Neural cell (in vitro differentiated cells): Measurements from ENCODE around the gene TIAL1. TPM values are rescaled to one million over a fixed set of nuclear protein-coding genes. Genes with fewer than 3 reads are reported as not detected.

ENCODE experiments used
- H2AFZ ChIP-seq: fragments of 200-600, 300-800 bp; sonication (generic), shearing (Covaris generic); 2 replicates; pipeline ENCODE4 v1.6.0; 2014; ENCODE audit warnings: low read depth, mild to moderate bottlenecking, antibody characterized with exemption, low read length, moderate library complexity
- H3F3A ChIP-seq: fragments of 200-600 bp; shearing (Covaris generic); 2 replicates; pipeline ENCODE4 v1.6.1; 2016; ENCODE audit warnings: mild to moderate bottlenecking, moderate library complexity, mixed read lengths, antibody characterized with exemption, low read length; ENCODE audit not compliant: insufficient read depth, poor library complexity, severe bottlenecking
- H3K27ac ChIP-seq: fragments of 200-600, 300-800 bp; sonication (generic), shearing (Covaris generic); 2 replicates; pipeline ENCODE4 v1.5.1; 2014; ENCODE audit warnings: mild to moderate bottlenecking, low read length, moderate library complexity
- H3K27me3 ChIP-seq: fragments of 300-800, 200-600 bp; sonication (generic), shearing (Covaris generic); 2 replicates; pipeline ENCODE4 v1.6.0; 2014; ENCODE audit warnings: mild to moderate bottlenecking, low read depth, low read length, moderate library complexity; ENCODE audit not compliant: insufficient read depth
- H3K36me3 ChIP-seq: fragments of 300-800, 200-600 bp; sonication (generic), shearing (Covaris generic); 2 replicates; pipeline ENCODE4 v1.5.1; 2014; ENCODE audit warnings: mild to moderate bottlenecking, antibody characterized with exemption, low read length, moderate library complexity; ENCODE audit not compliant: insufficient read depth
- H3K4me2 ChIP-seq: fragments of 300-800, 200-600 bp; sonication (generic), shearing (Covaris generic); 2 replicates; pipeline ENCODE4 v1.6.0; 2014; ENCODE audit warnings: mild to moderate bottlenecking, low read length
- H3K4me3 ChIP-seq: fragments of 300-800, 200-600 bp; sonication (generic), shearing (Covaris generic); 2 replicates; pipeline ENCODE4 v1.5.1; 2014; ENCODE audit warnings: mild to moderate bottlenecking, low read length, moderate library complexity
- H3K79me2 ChIP-seq: fragments of 200-600 bp; shearing (Covaris generic); replicated peaks from 2 replicates; pipeline ENCODE4 v1.6.0; 2014; ENCODE audit warnings: mild to moderate bottlenecking, low read length, moderate library complexity; ENCODE audit not compliant: insufficient read depth
- H3K9ac ChIP-seq: fragments of 300-800, 200-600 bp; sonication (generic), shearing (Covaris generic); 2 replicates; pipeline ENCODE4 v1.6.1; 2016; ENCODE audit warnings: mild to moderate bottlenecking, low read length, mixed read lengths
- H3K9me2 ChIP-seq: fragments of 200-600 bp; shearing (Covaris generic); 2 replicates; pipeline ENCODE4 v1.6.1; 2016; ENCODE audit warnings: mild to moderate bottlenecking, low read length, mixed read lengths; ENCODE audit not compliant: insufficient read depth
- H3K9me3 ChIP-seq: fragments of 200-600, 300-800 bp; sonication (generic), shearing (Covaris generic); 2 replicates; pipeline ENCODE4 v1.6.1; 2016; ENCODE audit warnings: mild to moderate bottlenecking, mixed run types, low read length, moderate library complexity, mixed read lengths
- H4K20me1 ChIP-seq: fragments of 200-600 bp; shearing (Covaris generic); 2 replicates; pipeline ENCODE4 v1.6.1; 2016; ENCODE audit warnings: mild to moderate bottlenecking, mixed run types; ENCODE audit not compliant: insufficient read depth
- CTCF ChIP-seq: fragments of 450-650 bp; IDR thresholded peaks from 2 replicates; pipeline ENCODE4 v1.5.1; 2014; ENCODE audit warnings: antibody characterized with exemption, mild to moderate bottlenecking, moderate library complexity; ENCODE audit not compliant: poor library complexity, severe bottlenecking
- EP300 ChIP-seq: fragments of 450-650 bp; conservative IDR thresholded peaks from 2 replicates; pipeline ENCODE4 v1.6.1; 2014; ENCODE audit warnings: antibody characterized with exemption, mild to moderate bottlenecking, moderate library complexity; ENCODE audit not compliant: poor library complexity, severe bottlenecking
- EZH2 ChIP-seq: fragments of 200-600, 300-800 bp; shearing (Covaris generic), sonication (generic); IDR thresholded peaks from 2 replicates; pipeline ENCODE4 v1.6.1; 2014; ENCODE audit warnings: antibody characterized with exemption, low read length, borderline replicate concordance, mild to moderate bottlenecking; ENCODE audit not compliant: insufficient read depth, poor library complexity, severe bottlenecking
- MXI1 ChIP-seq: fragments of 450-650 bp; conservative IDR thresholded peaks from 2 replicates; pipeline ENCODE4 v1.6.1; 2014; ENCODE audit warnings: antibody characterized with exemption, mild to moderate bottlenecking; ENCODE audit not compliant: poor library complexity, severe bottlenecking
- POLR2AphosphoS5 ChIP-seq: IDR thresholded peaks from 2 replicates; pipeline ENCODE4 v1.6.1; 2012
- RAD21 ChIP-seq: fragments of 450-650 bp; conservative IDR thresholded peaks from 2 replicates; pipeline ENCODE4 v1.6.1; 2014; ENCODE audit warnings: antibody characterized with exemption, mild to moderate bottlenecking, moderate library complexity
- REST ChIP-seq: IDR thresholded peaks from 2 replicates; pipeline ENCODE4 v1.6.1; 2012; ENCODE audit warnings: borderline replicate concordance
- SMC3 ChIP-seq: fragments of 450-650 bp; conservative IDR thresholded peaks from 2 replicates; pipeline ENCODE4 v1.6.1; 2014; ENCODE audit warnings: antibody characterized with exemption, mild to moderate bottlenecking, moderate library complexity; ENCODE audit not compliant: poor library complexity
- TAF1 ChIP-seq: IDR thresholded peaks from 2 replicates; pipeline ENCODE4 v1.6.1; 2012; ENCODE audit warnings: low read depth
- polyA plus RNA-seq: library from polyadenylated mRNA; depleted of rRNA; stranded (reverse); fragments of >200 nt; gene quantifications from 2 replicates; pipeline ENCODE4 v1.2.3, GENCODE V29; 2014

The TIAL1 gene
- polyA plus RNA-seq, 1 donor from 2014 or later, result 85.1 TPM

DNA sequence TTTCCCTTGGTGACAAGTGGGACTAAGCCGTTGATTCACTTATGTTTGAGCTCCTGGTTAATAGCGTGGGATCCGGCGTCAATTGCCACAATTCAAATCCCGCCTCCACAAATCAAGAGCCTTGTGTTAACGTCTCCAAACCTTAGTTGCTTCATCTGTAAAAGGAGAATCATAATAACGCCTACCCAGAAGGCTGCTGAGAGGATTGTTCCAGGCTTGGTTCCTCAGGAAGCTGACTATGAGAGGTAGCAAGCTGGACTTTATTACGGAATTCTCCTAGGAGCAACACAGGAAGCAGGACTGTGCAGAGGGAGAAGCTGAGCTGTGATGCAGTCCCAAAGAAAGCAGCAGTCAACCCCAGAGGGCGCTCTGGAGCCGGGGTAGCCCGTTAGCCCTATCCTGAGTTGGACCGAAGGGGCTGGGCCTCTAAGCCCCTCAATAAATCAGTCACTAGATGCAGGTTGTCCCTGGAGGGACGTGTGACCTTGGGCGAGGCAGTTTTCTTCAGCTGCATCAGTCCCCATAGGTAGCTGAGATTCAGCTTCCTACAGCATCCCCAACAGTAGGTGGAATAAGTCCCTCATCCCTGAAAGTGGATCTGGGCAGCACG, 47.5 kb upstream of the TIAL1 start:
- Histone ChIP-seq H3K27me3 (no peaks in the 10 kb centered on the region), H3F3A (no peaks in the 10 kb centered on the region), H3K9ac (no peak overlapping the region), H3K4me2 (no peak overlapping the region), H3K27ac (no peak overlapping the region), H3K4me3 (no peak overlapping the region), H3K79me2 (no peaks in the 10 kb centered on the region), H4K20me1 (no peaks in the 10 kb centered on the region), H3K9me3 (no peaks in the 10 kb centered on the region), H3K9me2 (no peaks in the 10 kb centered on the region), H3K36me3 (no peaks in the 10 kb centered on the region), H2AFZ (no peak overlapping the region)
- TF ChIP-seq TAF1 (no peak), REST (no peak), EZH2 (no peak), POLR2AphosphoS5 (no peak), MXI1 (no peak), SMC3 (no peak), EP300 (no peak)

DNA sequence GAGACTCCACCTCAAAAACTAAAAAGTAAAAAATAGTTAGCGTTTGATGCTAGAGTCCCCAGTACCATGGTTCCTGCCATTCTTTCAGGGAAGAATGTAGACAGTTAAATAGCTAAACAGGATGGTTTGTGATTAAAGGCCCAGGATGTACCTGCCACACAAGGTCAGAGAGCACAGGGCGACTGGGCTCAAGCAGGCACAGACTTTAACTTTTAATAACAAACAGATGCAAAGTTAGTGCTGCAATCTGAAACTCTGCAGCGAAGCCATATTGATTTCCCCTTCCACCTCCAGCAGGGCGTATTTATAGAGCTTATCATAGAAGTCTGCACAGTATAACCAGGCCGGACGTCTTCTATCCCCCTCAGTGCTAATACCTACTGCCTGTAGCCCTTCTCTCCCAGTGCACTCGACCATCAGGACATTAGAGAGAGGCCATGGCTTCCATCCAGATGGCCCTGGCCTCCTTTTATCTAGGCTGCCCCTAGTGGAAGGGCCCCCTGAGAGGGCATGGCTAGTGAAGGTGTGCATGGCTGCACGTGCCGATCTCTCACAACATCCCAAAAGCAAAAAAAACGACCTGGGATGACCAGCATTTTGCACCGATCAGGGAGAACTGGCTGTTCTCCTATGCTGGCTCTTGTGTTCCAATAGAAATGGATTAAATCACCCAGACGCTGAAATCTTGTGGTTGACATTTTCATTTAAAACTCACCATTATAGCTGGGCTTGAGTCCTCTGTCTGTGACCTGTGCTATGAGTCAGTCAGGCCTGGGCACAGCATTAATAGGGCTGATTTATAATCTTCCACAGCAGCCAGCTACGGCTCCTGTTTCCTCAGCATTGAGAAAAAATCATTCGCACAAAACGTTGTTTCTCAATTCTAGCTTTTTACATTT, 46.8 kb upstream of the TIAL1 start:
- no peak overlapping the region for H2AFZ ChIP-seq

More for the DNA sequence above, 46.8 kb upstream of the TIAL1 start:
- no peaks in the 10 kb centered on the region for H3K9me3 ChIP-seq
- H3K9me2 ChIP-seq, result no peaks in the 10 kb centered on the region
- no peaks in the 10 kb centered on the region for H3F3A ChIP-seq
- no peak overlapping the region for H3K9ac ChIP-seq
- no peak overlapping the region for H3K27ac ChIP-seq
- no peaks in the 10 kb centered on the region for H3K36me3 ChIP-seq
- no peaks in the 10 kb centered on the region for H3K79me2 ChIP-seq
- no peak for TF ChIP-seq EZH2
- no peak for TF ChIP-seq MXI1
- no peak for TF ChIP-seq CTCF
- no peak for TF ChIP-seq REST
- TF ChIP-seq EP300, result no peak
- TF ChIP-seq POLR2AphosphoS5, result no peak
- no peak for TF ChIP-seq TAF1
- TF ChIP-seq RAD21, result no peak
- TF ChIP-seq SMC3, result no peak
- H3K4me2 ChIP-seq, result no peak overlapping the region
- H4K20me1 ChIP-seq, result no peaks in the 10 kb centered on the region
- H3K4me3 ChIP-seq, result no peak overlapping the region
- H3K27me3 ChIP-seq, result no peaks in the 10 kb centered on the region
